SK-N-SH (cell line): ENCODE data around the gene SHF. TPM values are rescaled to one million over a fixed set of nuclear protein-coding genes. Genes with fewer than 3 reads are reported as not detected.

Source experiments
- CTCF ChIA-PET: fragments of 300-600, 350-600 bp; formaldehyde crosslinking; extraction: SDS; loops from one replicate; lab custom pipeline; 2021; lab: Yijun Ruan, JAX
- POLR2A ChIA-PET: fragments of 350-600 bp; sonication (Branson Sonifier 250); formaldehyde crosslinking; extraction: SDS; loops from one replicate; lab custom pipeline; 2020; ENCODE audit warnings: antibody characterized with exemption, inconsistent platforms; lab: Yijun Ruan, JAX
- DNase-seq: peaks from one replicate; pipeline ENCODE4 v3.0.0; 2012
- H2AFZ ChIP-seq: fragments of 200-600 bp; sonication (generic); 2 replicates; pipeline ENCODE4 v1.8.1; 2016; ENCODE audit warnings: antibody characterized with exemption, mild to moderate bottlenecking, low read depth
- H3F3A ChIP-seq: fragments of 200-600 bp; sonication (generic); replicated peaks from 2 replicates; pipeline ENCODE3; 2016; ENCODE audit warnings: antibody characterized with exemption, mild to moderate bottlenecking; ENCODE audit not compliant: insufficient read depth
- H3K27ac ChIP-seq, 2 experiments: fragments of 200-500 bp in 1 of 2; fragments of 200-600 bp in 1 of 2; sonication (Bioruptor generic) in 1 of 2; sonication (generic), shearing (Covaris generic) in 1 of 2; 2 replicates each; pipeline versions ENCODE4 v1.5.1 to v1.6.1; 2014 to 2016; ENCODE audit warnings: low read depth in 2 of 2, inconsistent platforms in 1 of 2, low read length in 1 of 2, mild to moderate bottlenecking in 1 of 2, mixed read lengths in 1 of 2
- H3K27me3 ChIP-seq: fragments of 200-600 bp; sonication (generic), shearing (Covaris generic); 2 replicates; pipeline ENCODE4 v1.6.1; 2016; ENCODE audit warnings: mixed run types; ENCODE audit not compliant: insufficient read depth
- H3K36me3 ChIP-seq, 2 experiments: fragments of 200-500 bp in 1 of 2; fragments of 200-600 bp in 1 of 2; sonication (Bioruptor generic) in 1 of 2; sonication (generic) in 1 of 2; replicated peaks in 1 of 2; 2 replicates each; pipeline versions ENCODE3 to v1.5.1; 2014 to 2016; ENCODE audit warnings: low read length in 1 of 2, mild to moderate bottlenecking in 1 of 2; ENCODE audit not compliant: insufficient read depth in 2 of 2, control insufficient read depth in 1 of 2
- H3K4me1 ChIP-seq, 2 experiments: fragments of 200-500 bp in 1 of 2; fragments of 200-600 bp in 1 of 2; sonication (Bioruptor generic) in 1 of 2; sonication (generic), shearing (Covaris generic) in 1 of 2; 2 replicates each; pipeline versions ENCODE4 v1.5.1 to v1.6.1; 2014 to 2016; ENCODE audit warnings: low read depth in 1 of 2, low read length in 1 of 2, mixed run types in 1 of 2; ENCODE audit not compliant: insufficient read depth in 2 of 2, control insufficient read depth in 1 of 2
- H3K4me2 ChIP-seq: fragments of 200-600 bp; sonication (generic), shearing (Covaris generic); 2 replicates; pipeline ENCODE4 v1.6.1; 2017; ENCODE audit warnings: mixed run types
- H3K4me3 ChIP-seq, 2 experiments: fragments of 200-500 bp in 1 of 2; fragments of 200-600 bp in 1 of 2; sonication (Bioruptor generic) in 1 of 2; sonication (generic), shearing (Covaris generic) in 1 of 2; 2 replicates each; pipeline versions ENCODE4 v1.5.1 to v1.8.1; 2014 to 2016; ENCODE audit warnings: low read depth in 2 of 2, inconsistent platforms in 1 of 2, low read length in 1 of 2, mild to moderate bottlenecking in 1 of 2, mixed read lengths in 1 of 2, moderate library complexity in 1 of 2
- H3K79me2 ChIP-seq: fragments of 200-600 bp; sonication (generic); 2 replicates; pipeline ENCODE4 v1.8.1; 2017; ENCODE audit warnings: mild to moderate bottlenecking; ENCODE audit not compliant: insufficient read depth
- H3K9ac ChIP-seq: fragments of 200-600 bp; sonication (generic); 2 replicates; pipeline ENCODE4 v1.6.1; 2017; ENCODE audit warnings: mixed run types
- H3K9me2 ChIP-seq: fragments of 200-600 bp; sonication (generic); 2 replicates; pipeline ENCODE4 v1.6.1; 2017; ENCODE audit warnings: mixed run types
- H3K9me3 ChIP-seq: fragments of 200-600 bp; sonication (generic); 2 replicates; pipeline ENCODE4 v1.6.1; 2017; ENCODE audit warnings: mixed run types, mild to moderate bottlenecking, moderate library complexity
- H4K20me1 ChIP-seq: fragments of 200-600 bp; sonication (generic); 2 replicates; pipeline ENCODE4 v1.6.1; 2017; ENCODE audit warnings: mild to moderate bottlenecking, mixed run types; ENCODE audit not compliant: insufficient read depth
- CHD2 ChIP-seq: fragments of 150-350 bp; IDR thresholded peaks from 2 replicates; pipeline ENCODE4 v1.6.1; 2018; ENCODE audit warnings: low read length; ENCODE audit not compliant: partially characterized antibody
- EP300 ChIP-seq, 2 experiments: IDR thresholded peaks; 2 replicates each; pipeline versions ENCODE4 v1.4.0 to v1.6.1; 2012; ENCODE audit warnings: borderline replicate concordance in 1 of 2, low read depth in 1 of 2, low read length in 1 of 2
- FOXM1 ChIP-seq: IDR thresholded peaks from 2 replicates; pipeline ENCODE4 v1.4.0; 2012; ENCODE audit warnings: low read depth, mild to moderate bottlenecking
- GABPA ChIP-seq: IDR thresholded peaks from 2 replicates; pipeline ENCODE4 v1.4.0; 2012; ENCODE audit warnings: low read depth, mild to moderate bottlenecking
- MXI1 ChIP-seq: IDR thresholded peaks from 2 replicates; pipeline ENCODE4 v1.6.1; 2012; ENCODE audit warnings: mild to moderate bottlenecking, low read depth, low read length, improper control_type of control experiment
- NFIC ChIP-seq: IDR thresholded peaks from 2 replicates; pipeline ENCODE4 v1.4.0; 2012; ENCODE audit warnings: borderline replicate concordance
- RCOR1 ChIP-seq: fragments of 150-350 bp; IDR thresholded peaks from 2 replicates; pipeline ENCODE4 v1.6.1; 2017; ENCODE audit warnings: antibody characterized with exemption, low read length
- RXRA ChIP-seq: IDR thresholded peaks from 2 replicates; pipeline ENCODE4 v1.4.0; 2012; ENCODE audit warnings: low read depth, mild to moderate bottlenecking, borderline replicate concordance
- USF1 ChIP-seq: IDR thresholded peaks from 2 replicates; pipeline ENCODE4 v1.4.0; 2012; ENCODE audit warnings: low read depth, borderline replicate concordance
- WGBS: methylation state at CpG from one replicate; pipeline ENCODE4 v1.1.6; 2017; ENCODE audit warnings: low lambda C conversion rate; 5-methylcytosine and 5-hydroxymethylcytosine counted together
- polyA plus RNA-seq, 3 experiments: library from polyadenylated mRNA; depleted of rRNA; stranded (reverse); fragments of >200 nt; gene quantifications; 2 replicates each; pipeline ENCODE4 v1.2.3, GENCODE V29; 2012
- TF ChIP-seq, protein P1 (sequence below): IDR thresholded peaks from 2 replicates; pipeline ENCODE4 v1.6.1; 2012; ENCODE audit warnings: mild to moderate bottlenecking, low read depth, low read length, moderate library complexity
- TF ChIP-seq, protein P2 (sequence below): fragments of 150-350 bp; IDR thresholded peaks from 2 replicates; pipeline ENCODE4 v1.6.1; 2017; ENCODE audit warnings: antibody characterized with exemption, low read length, low read depth, borderline replicate concordance

Gene SHF
- polyA plus RNA-seq, 1 of the 3 experiments (the other 2 are of a cell fraction), result 5.5 TPM

GRCh38 chr15:45199136-45199810 is 11.5 kb upstream of the SHF start:
- TF ChIP-seq, protein P1, sequence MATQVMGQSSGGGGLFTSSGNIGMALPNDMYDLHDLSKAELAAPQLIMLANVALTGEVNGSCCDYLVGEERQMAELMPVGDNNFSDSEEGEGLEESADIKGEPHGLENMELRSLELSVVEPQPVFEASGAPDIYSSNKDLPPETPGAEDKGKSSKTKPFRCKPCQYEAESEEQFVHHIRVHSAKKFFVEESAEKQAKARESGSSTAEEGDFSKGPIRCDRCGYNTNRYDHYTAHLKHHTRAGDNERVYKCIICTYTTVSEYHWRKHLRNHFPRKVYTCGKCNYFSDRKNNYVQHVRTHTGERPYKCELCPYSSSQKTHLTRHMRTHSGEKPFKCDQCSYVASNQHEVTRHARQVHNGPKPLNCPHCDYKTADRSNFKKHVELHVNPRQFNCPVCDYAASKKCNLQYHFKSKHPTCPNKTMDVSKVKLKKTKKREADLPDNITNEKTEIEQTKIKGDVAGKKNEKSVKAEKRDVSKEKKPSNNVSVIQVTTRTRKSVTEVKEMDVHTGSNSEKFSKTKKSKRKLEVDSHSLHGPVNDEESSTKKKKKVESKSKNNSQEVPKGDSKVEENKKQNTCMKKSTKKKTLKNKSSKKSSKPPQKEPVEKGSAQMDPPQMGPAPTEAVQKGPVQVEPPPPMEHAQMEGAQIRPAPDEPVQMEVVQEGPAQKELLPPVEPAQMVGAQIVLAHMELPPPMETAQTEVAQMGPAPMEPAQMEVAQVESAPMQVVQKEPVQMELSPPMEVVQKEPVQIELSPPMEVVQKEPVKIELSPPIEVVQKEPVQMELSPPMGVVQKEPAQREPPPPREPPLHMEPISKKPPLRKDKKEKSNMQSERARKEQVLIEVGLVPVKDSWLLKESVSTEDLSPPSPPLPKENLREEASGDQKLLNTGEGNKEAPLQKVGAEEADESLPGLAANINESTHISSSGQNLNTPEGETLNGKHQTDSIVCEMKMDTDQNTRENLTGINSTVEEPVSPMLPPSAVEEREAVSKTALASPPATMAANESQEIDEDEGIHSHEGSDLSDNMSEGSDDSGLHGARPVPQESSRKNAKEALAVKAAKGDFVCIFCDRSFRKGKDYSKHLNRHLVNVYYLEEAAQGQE, result no peak
- no peak for TF ChIP-seq USF1
- TF ChIP-seq, protein P2, sequence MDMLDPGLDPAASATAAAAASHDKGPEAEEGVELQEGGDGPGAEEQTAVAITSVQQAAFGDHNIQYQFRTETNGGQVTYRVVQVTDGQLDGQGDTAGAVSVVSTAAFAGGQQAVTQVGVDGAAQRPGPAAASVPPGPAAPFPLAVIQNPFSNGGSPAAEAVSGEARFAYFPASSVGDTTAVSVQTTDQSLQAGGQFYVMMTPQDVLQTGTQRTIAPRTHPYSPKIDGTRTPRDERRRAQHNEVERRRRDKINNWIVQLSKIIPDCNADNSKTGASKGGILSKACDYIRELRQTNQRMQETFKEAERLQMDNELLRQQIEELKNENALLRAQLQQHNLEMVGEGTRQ, result no peak
- TF ChIP-seq FOXM1, result no peak
- no peak for TF ChIP-seq GABPA
- Histone ChIP-seq H3K27ac (peak overlapping the region; percentile 86 to 93), H3K36me3 (no peaks in the 10 kb centered on the region), H2AFZ (peak overlapping the region; percentile 98), H3K4me2 (peak overlapping the region; percentile 98), H3K4me1 (peaks cover 0 to 4% of the 10 kb centered on the region in 2 experiments; a peak in 1 of 4 replicates), H3K9me3 (no peaks in the 10 kb centered on the region), H3K79me2 (no peaks in the 10 kb centered on the region), H3K9me2 (no peaks in the 10 kb centered on the region), H3F3A (peaks cover 35% of the 10 kb centered on the region), H3K27me3 (no peaks in the 10 kb centered on the region), H4K20me1 (no peaks in the 10 kb centered on the region), H3K9ac (peak overlapping the region; percentile 68), H3K4me3 (peak overlapping the region; percentile 70 to 87)
- no peak for DNase-seq
- CTCF ChIA-PET, result interaction anchor here (0.6 to 10.1 kb wide), 15 partner anchors 9 to 387 kb away, joined by 3 to 226 read pairs (median 4); partner anchors contain the start of genes BLOC1S6 and SHF
- 2% methylated on average over 25 of the region's 25 CpGs for WGBS
- POLR2A ChIA-PET, result interaction anchor here (2.3 to 6.3 kb wide), 4 partner anchors 13 to 80 kb away, joined by 10 to 66 read pairs (median 24); partner anchors contain the start of gene SHF

- peak overlapping the region; percentile 98 for H2AFZ ChIP-seq
- H3K9me3 ChIP-seq, result no peaks in the 10 kb centered on the region
- H3K4me2 ChIP-seq, result peak overlapping the region; percentile 98
- POLR2A ChIA-PET, result interaction anchor here (0.9 to 6.3 kb wide), 6 partner anchors 13 to 81 kb away, joined by 4 to 66 read pairs (median 5); partner anchors contain the start of gene SHF
- H3K9ac ChIP-seq, result peak overlapping the region; percentile 74
- no peaks in the 10 kb centered on the region for H3K79me2 ChIP-seq
- H3K4me1 ChIP-seq, result peaks cover 0 to 4% of the 10 kb centered on the region in 2 experiments; a peak in 1 of 4 replicates
- peak overlapping the region; percentile 93 to 94 for H3K27ac ChIP-seq
- H3K36me3 ChIP-seq, result no peaks in the 10 kb centered on the region
- H3K9me2 ChIP-seq, result no peaks in the 10 kb centered on the region
- under 1% methylated on average over 22 of the region's 42 CpGs for WGBS
- DNase-seq, result peak; percentile 74
- H4K20me1 ChIP-seq, result no peaks in the 10 kb centered on the region
- peak overlapping the region; percentile 70 to 87 for H3K4me3 ChIP-seq
- peaks cover 35% of the 10 kb centered on the region for H3F3A ChIP-seq
- CTCF ChIA-PET, result interaction anchor here (0.8 to 10.1 kb wide), 22 partner anchors 8 to 388 kb away, joined by 3 to 226 read pairs (median 5); partner anchors contain the start of genes BLOC1S6 and SHF
- no peaks in the 10 kb centered on the region for H3K27me3 ChIP-seq
- TF ChIP-seq RXRA, result no peak
- 0 out of 2 replicates have a peak, but pooled peaks have one; percentile 25 for TF ChIP-seq RCOR1
- peak in 1 of 2 experiments; percentile 52; a peak in 1 of 4 replicates for TF ChIP-seq EP300 (IDR thresholded peaks at IDR 0.05; ENCODE audit: borderline replicate concordance in 1 of 2, low read depth in 1 of 2, low read length in 1 of 2)
- peak; percentile 25 for TF ChIP-seq MXI1
- peak; percentile 14 for TF ChIP-seq CHD2
- TF ChIP-seq, protein P1, result peak; percentile 37; the same call in 1 of the 2 replicates
- no peak for TF ChIP-seq NFIC
Measured at GRCh38 chr15:45198337-45199135, 10.8 kb upstream of the SHF start.
